MM.1S (cell line): ENCODE results near the gene TMEM238.

Experiments used
- DNase-seq: peaks from one replicate; pipeline ENCODE4 v3.0.0-alpha.2; 2015
- H2AFZ ChIP-seq: fragments of 300-600 bp; sonication (generic); 2 replicates; pipeline ENCODE4 v1.6.0; 2016; ENCODE audit warnings: antibody characterized with exemption, low read length
- H3F3A ChIP-seq: fragments of 300-600 bp; sonication (generic); 2 replicates; pipeline ENCODE4 v1.6.1; 2016; ENCODE audit warnings: mild to moderate bottlenecking, antibody characterized with exemption, low read length, moderate library complexity, mixed read lengths; ENCODE audit not compliant: insufficient read depth
- H3K27ac ChIP-seq: fragments of 300-600 bp; sonication (generic); 2 replicates; pipeline ENCODE4 v1.5.1; 2016; ENCODE audit warnings: mild to moderate bottlenecking, low read length
- H3K27me3 ChIP-seq: fragments of 300-600 bp; sonication (generic); replicated peaks from 2 replicates; pipeline ENCODE4 v1.6.0; 2016; ENCODE audit warnings: low read length; ENCODE audit not compliant: insufficient read depth
- H3K36me3 ChIP-seq: fragments of 300-600 bp; sonication (generic); replicated peaks from 2 replicates; pipeline ENCODE4 v1.6.1; 2016; ENCODE audit warnings: mild to moderate bottlenecking, low read length, mixed read lengths; ENCODE audit not compliant: insufficient read depth
- H3K4me1 ChIP-seq: fragments of 300-600 bp; sonication (generic); 2 replicates; pipeline ENCODE4 v1.6.1; 2016; ENCODE audit warnings: low read length, mixed read lengths
- H3K4me2 ChIP-seq: fragments of 300-600 bp; sonication (generic); 2 replicates; pipeline ENCODE4 v1.6.0; 2016; ENCODE audit warnings: low read depth, low read length
- H3K4me3 ChIP-seq: fragments of 300-600 bp; sonication (generic); 2 replicates; pipeline ENCODE4 v1.5.1; 2016; ENCODE audit warnings: low read length, mixed read lengths
- H3K79me2 ChIP-seq: fragments of 300-600 bp; sonication (generic); 2 replicates; pipeline ENCODE4 v1.6.1; 2016; ENCODE audit warnings: mixed run types, low read length, mixed read lengths
- H3K9ac ChIP-seq: fragments of 300-600 bp; sonication (generic); 2 replicates; pipeline ENCODE4 v1.6.1; 2016; ENCODE audit warnings: low read length, mixed read lengths
- H3K9me2 ChIP-seq: fragments of 300-600 bp; sonication (generic); replicated peaks from 2 replicates; pipeline ENCODE4 v1.6.1; 2016; ENCODE audit warnings: mild to moderate bottlenecking, low read length, mixed read lengths; ENCODE audit not compliant: insufficient read depth
- H3K9me3 ChIP-seq: fragments of 300-600 bp; sonication (generic); replicated peaks from 2 replicates; pipeline ENCODE4 v1.6.1; 2016; ENCODE audit warnings: mild to moderate bottlenecking, low read length, mixed read lengths; ENCODE audit not compliant: insufficient read depth
- H4K20me1 ChIP-seq: fragments of 300-600 bp; sonication (generic); 2 replicates; pipeline ENCODE4 v1.6.1; 2016; ENCODE audit warnings: mild to moderate bottlenecking, low read length, moderate library complexity, mixed read lengths; ENCODE audit not compliant: insufficient read depth
- EZH2 ChIP-seq: fragments of 300-600 bp; sonication (generic); optimal IDR thresholded peaks from 2 replicates; pipeline ENCODE3; 2017; ENCODE audit warnings: low read depth, mild to moderate bottlenecking, antibody characterized with exemption, low read length, mixed read lengths
- EZH2phosphoT487 ChIP-seq: fragments of 300-600 bp; sonication (generic); IDR thresholded peaks from 2 replicates; pipeline ENCODE4 v1.6.1; 2018; ENCODE audit warnings: antibody characterized with exemption, low read length
- TF ChIP-seq, protein P1 (sequence below): fragments of 300-600 bp; sonication (generic); IDR thresholded peaks from 2 replicates; pipeline ENCODE4 v1.5.1; 2016; ENCODE audit warnings: antibody characterized with exemption, low read length, mixed read lengths

Gene TMEM238

DNA sequence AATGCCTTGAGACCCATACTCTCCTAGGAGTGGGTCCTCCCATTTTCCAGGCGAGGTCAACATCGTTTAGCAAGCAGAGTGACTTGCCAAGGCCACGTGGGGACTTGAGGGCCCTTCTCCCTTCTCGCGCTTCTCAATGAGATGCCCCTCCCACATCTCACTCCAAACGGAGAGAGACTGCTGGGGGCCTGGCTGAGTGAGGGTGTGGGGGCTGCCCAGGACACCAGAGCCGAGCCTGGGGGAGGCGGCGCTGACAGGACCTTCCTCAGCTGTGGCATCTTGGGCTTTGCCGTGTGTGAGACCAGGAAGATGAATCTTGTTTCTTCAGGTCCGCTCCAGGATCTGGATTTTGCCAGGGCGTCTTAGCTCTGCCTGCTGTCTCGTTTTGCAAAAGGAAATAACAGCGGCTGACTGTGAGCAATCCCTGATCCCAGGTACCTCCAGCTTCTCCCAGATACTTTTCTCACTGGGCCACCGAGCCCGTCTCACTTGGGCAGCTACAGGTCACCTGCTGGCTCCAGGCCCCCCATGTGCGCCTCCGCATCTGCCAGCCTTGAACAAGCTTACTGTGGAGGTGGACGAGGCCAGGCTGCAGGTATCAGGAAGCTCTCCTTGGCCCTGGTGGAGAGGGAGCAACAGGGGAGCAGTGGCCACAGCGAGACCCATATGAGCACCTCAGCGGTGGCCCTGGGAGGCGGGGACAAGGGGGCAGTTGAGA, 35.6 kb downstream of the TMEM238 start:
- no peaks in the 10 kb centered on the region for H3K9me3 ChIP-seq
- no peak for TF ChIP-seq EZH2phosphoT487
- no peaks in the 10 kb centered on the region for H4K20me1 ChIP-seq
- peaks cover 29% of the 10 kb centered on the region for H3K27me3 ChIP-seq
- H3K36me3 ChIP-seq = no peaks in the 10 kb centered on the region
- no peaks in the 10 kb centered on the region; the same call in 1 of the 2 replicates for H3F3A ChIP-seq
- H3K9me2 ChIP-seq = no peaks in the 10 kb centered on the region
- H3K4me3 ChIP-seq = no peak overlapping the region
- DNase-seq = no peak
- H2AFZ ChIP-seq = no peak overlapping the region
- no peaks in the 10 kb centered on the region for H3K4me1 ChIP-seq
- H3K27ac ChIP-seq = no peak overlapping the region
- no peaks in the 10 kb centered on the region for H3K79me2 ChIP-seq
- H3K9ac ChIP-seq = no peak overlapping the region
- H3K4me2 ChIP-seq = no peak overlapping the region

DNA sequence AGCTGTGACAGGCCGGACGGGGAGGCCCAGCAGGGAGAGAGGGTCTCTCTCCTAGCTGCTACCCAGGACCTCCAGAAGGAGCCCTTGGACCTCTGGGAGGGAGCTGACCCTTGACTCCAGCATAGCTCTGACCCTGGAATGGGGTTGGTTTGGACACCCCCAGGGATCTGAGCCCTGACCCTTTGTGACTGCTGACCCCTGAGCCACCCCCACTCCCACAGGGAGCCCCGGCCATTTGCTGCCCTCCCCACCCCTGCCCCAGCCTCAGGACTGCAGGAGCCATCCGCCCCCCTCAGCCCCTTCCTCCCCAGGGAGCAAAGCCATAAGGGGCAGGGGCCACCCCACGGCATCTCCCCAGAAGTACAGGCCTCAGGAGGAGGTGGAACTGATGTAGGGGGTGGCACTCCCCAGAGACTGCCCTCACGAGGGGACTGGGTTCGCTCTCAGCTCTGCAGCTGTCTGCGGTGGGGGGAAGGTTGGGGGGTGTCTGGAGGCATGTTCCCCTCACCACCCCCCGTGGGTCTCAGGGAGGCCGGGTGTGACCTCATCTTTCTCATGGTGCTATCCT, 36.6 kb downstream of the TMEM238 start:
- Histone ChIP-seq H3F3A (no peaks in the 10 kb centered on the region; the same call in 1 of the 2 replicates), H3K36me3 (no peaks in the 10 kb centered on the region; the same call in 1 of the 2 replicates), H3K4me2 (no peak overlapping the region), H3K79me2 (peaks cover 3% of the 10 kb centered on the region; the same call in 1 of the 2 replicates), H3K4me3 (no peak overlapping the region), H3K27me3 (peaks cover 20% of the 10 kb centered on the region), H3K27ac (no peak overlapping the region), H2AFZ (no peak overlapping the region), H3K9ac (no peak overlapping the region), H3K9me2 (no peaks in the 10 kb centered on the region), H3K9me3 (no peaks in the 10 kb centered on the region), H4K20me1 (no peaks in the 10 kb centered on the region), H3K4me1 (no peaks in the 10 kb centered on the region)
- DNase-seq = no peak
- TF ChIP-seq, protein P1, sequence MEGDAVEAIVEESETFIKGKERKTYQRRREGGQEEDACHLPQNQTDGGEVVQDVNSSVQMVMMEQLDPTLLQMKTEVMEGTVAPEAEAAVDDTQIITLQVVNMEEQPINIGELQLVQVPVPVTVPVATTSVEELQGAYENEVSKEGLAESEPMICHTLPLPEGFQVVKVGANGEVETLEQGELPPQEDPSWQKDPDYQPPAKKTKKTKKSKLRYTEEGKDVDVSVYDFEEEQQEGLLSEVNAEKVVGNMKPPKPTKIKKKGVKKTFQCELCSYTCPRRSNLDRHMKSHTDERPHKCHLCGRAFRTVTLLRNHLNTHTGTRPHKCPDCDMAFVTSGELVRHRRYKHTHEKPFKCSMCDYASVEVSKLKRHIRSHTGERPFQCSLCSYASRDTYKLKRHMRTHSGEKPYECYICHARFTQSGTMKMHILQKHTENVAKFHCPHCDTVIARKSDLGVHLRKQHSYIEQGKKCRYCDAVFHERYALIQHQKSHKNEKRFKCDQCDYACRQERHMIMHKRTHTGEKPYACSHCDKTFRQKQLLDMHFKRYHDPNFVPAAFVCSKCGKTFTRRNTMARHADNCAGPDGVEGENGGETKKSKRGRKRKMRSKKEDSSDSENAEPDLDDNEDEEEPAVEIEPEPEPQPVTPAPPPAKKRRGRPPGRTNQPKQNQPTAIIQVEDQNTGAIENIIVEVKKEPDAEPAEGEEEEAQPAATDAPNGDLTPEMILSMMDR = no peak
- TF ChIP-seq EZH2 (no peak), EZH2phosphoT487 (no peak)

DNA sequence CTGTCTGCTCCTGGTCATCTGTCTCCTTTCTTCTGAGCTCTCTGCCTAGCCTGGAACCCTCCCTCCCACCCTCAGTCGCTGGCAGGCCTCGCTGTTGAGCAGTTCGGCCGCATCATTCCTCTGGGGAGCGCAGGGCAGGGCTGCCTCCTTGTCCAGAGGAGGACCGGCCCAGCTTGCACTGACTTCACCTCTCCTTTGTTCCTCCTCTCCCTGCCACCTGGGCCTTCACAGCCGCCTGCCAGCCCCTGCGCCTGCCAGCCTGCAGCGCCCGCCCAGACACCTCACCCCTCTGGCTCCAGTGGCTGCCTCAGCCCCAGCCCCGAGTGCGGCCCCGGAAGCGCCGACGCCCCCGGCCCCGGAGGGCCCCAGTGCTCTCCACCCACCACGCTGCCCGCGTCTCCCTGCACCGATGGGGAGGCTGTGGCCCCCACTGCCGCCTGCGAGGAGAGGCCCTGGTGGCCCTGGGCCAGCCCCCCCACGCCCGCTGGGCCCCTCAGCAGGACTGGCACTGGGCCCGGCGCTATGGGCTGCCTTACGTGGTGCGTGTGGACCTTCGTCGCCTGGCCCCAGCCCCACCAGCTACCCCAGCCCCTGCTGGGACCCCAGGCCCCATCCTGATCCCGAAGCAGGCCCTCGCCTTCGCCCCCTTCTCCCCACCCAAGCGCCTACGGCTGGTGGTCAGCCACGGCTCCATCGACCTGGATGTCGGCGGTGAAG, 37.2 kb downstream of the TMEM238 start:
- Histone ChIP-seq H3K4me2 (no peak overlapping the region), H3K4me3 (no peak overlapping the region), H3K4me1 (no peaks in the 10 kb centered on the region), H3F3A (no peaks in the 10 kb centered on the region; the same call in 1 of the 2 replicates), H3K27ac (no peak overlapping the region), H3K79me2 (peaks cover 7% of the 10 kb centered on the region), H3K9ac (no peak overlapping the region), H2AFZ (no peak overlapping the region), H3K9me3 (no peaks in the 10 kb centered on the region), H4K20me1 (no peaks in the 10 kb centered on the region), H3K9me2 (no peaks in the 10 kb centered on the region), H3K36me3 (no peaks in the 10 kb centered on the region; the same call in 1 of the 2 replicates), H3K27me3 (peaks cover 13% of the 10 kb centered on the region)
- no peak for DNase-seq
- TF ChIP-seq, protein P1 = no peak
- TF ChIP-seq EZH2 (no peak), EZH2phosphoT487 (no peak)
